Thymus (tissue), 11 donors: Measurements from ENCODE around the gene DNAH10. TPM values are rescaled to one million over a fixed set of nuclear protein-coding genes. Genes with fewer than 3 reads are reported as not detected.

ENCODE experiments used
- DNase-seq, 9 donors: peaks; one replicate each; pipeline ENCODE4 v3.0.0-alpha.2; 2013; ENCODE audit warnings: low spot score in 9 of 9, low read depth in 6 of 9, missing footprints in 1 of 9
- H3K27ac ChIP-seq, 2 donors: one replicate each; pipeline ENCODE4 v1.5.1; 2013; ENCODE audit warnings: control low read depth in 1 of 2, low read depth in 1 of 2, low read length in 1 of 2, mild to moderate bottlenecking in 1 of 2, moderate library complexity in 1 of 2
- H3K27me3 ChIP-seq, 2 donors: one replicate each; pipeline ENCODE4 v1.5.1; 2013; ENCODE audit warnings: low read length in 1 of 2; ENCODE audit not compliant: control insufficient read depth in 2 of 2, insufficient read depth in 1 of 2
- H3K36me3 ChIP-seq, 2 donors: one replicate each; pipeline ENCODE4 v1.5.1; 2013; ENCODE audit warnings: low read length in 1 of 2, mild to moderate bottlenecking in 1 of 2, moderate library complexity in 1 of 2; ENCODE audit not compliant: control insufficient read depth in 2 of 2, insufficient read depth in 2 of 2
- H3K4me1 ChIP-seq, 2 donors: one replicate each; pipeline ENCODE4 v1.5.1; 2013; ENCODE audit warnings: low read length in 2 of 2; ENCODE audit not compliant: control insufficient read depth in 2 of 2, insufficient read depth in 2 of 2
- H3K4me3 ChIP-seq, 2 donors: one replicate each; pipeline ENCODE4 v1.5.1; 2013; ENCODE audit warnings: low read length in 2 of 2, control low read depth in 1 of 2, mild to moderate bottlenecking in 1 of 2
- H3K9me3 ChIP-seq, 2 donors: one replicate each; pipeline ENCODE4 v1.5.1; 2013; ENCODE audit warnings: low read length in 1 of 2, mild to moderate bottlenecking in 1 of 2; ENCODE audit not compliant: control insufficient read depth in 2 of 2, insufficient read depth in 1 of 2
- WGBS: extraction: QIAGEN DNeasy Blood & Tissue Kit; methylation state at CpG from one replicate; pipeline ENCODE4 v1.1.7; 2013; 5-methylcytosine and 5-hydroxymethylcytosine counted together
- polyA plus RNA-seq: library from polyadenylated mRNA; stranded (reverse); fragments of 200-250 nt; gene quantifications from one replicate; pipeline ENCODE4 v1.2.3, GENCODE V29; 2013
- total RNA-seq: library from RNA; stranded (reverse); fragments of 120-200 nt; gene quantifications from one replicate; pipeline ENCODE4 v1.2.4, GENCODE V29; 2013
- donor health status: healthy.

DNAH10 gene
- total and polyA plus RNA-seq, 2 donors: 0.47 to 0.82 TPM

- H3K36me3 ChIP-seq: peaks cover 0 to 3% of the 10 kb centered on the region in 2 donors
- H3K27me3 ChIP-seq: no peaks in the 10 kb centered on the region
- H3K4me1 ChIP-seq: no peaks in the 10 kb centered on the region
- DNase-seq: no peak
- no peaks in the 10 kb centered on the region for H3K9me3 ChIP-seq
- H3K27ac ChIP-seq: no peak overlapping the region
- 98% methylated on average over 8 of the region's 8 CpGs for WGBS
- no peak overlapping the region for H3K4me3 ChIP-seq
Observed at GRCh38 chr12:123958462-123958861, 196.4 kb downstream of the DNAH10 start.

- no peak for DNase-seq
- Histone ChIP-seq H3K9me3 (no peaks in the 10 kb centered on the region), H3K27me3 (no peaks in the 10 kb centered on the region), H3K27ac (no peak overlapping the region), H3K4me1 (no peaks in the 10 kb centered on the region), H3K4me3 (no peak overlapping the region), H3K36me3 (peaks cover 0 to 3% of the 10 kb centered on the region in 2 donors)
- 97% methylated on average over 9 of the region's 9 CpGs for WGBS
Observed at GRCh38 chr12:123958876-123959275, 196.8 kb downstream of the DNAH10 start.

- no peak for DNase-seq
- H3K27ac ChIP-seq: no peak overlapping the region
- peaks cover 0 to 3% of the 10 kb centered on the region in 2 donors for H3K36me3 ChIP-seq
- 97% methylated on average over 9 of the region's 9 CpGs for WGBS
- no peaks in the 10 kb centered on the region for H3K4me1 ChIP-seq
- H3K9me3 ChIP-seq: no peaks in the 10 kb centered on the region
- H3K27me3 ChIP-seq: no peaks in the 10 kb centered on the region
- H3K4me3 ChIP-seq: no peak overlapping the region
Observed at GRCh38 chr12:123960029-123960735, 198.1 kb downstream of the DNAH10 start.

- Histone ChIP-seq H3K4me3 (no peak overlapping the region), H3K27me3 (no peaks in the 10 kb centered on the region), H3K4me1 (no peaks in the 10 kb centered on the region), H3K9me3 (no peaks in the 10 kb centered on the region), H3K27ac (no peak overlapping the region), H3K36me3 (peaks cover 0 to 3% of the 10 kb centered on the region in 2 donors)
- 97% methylated on average over 4 of the region's 4 CpGs for WGBS
- no peak for DNase-seq
Observed at GRCh38 chr12:123960856-123961255, 198.8 kb downstream of the DNAH10 start.

- WGBS: 93% methylated on average over 12 of the region's 12 CpGs
- H3K9me3 ChIP-seq: no peaks in the 10 kb centered on the region
- DNase-seq: no peak
- no peaks in the 10 kb centered on the region for H3K4me1 ChIP-seq
- no peak overlapping the region for H3K4me3 ChIP-seq
- H3K36me3 ChIP-seq: peaks cover 0 to 3% of the 10 kb centered on the region in 2 donors
- H3K27me3 ChIP-seq: no peaks in the 10 kb centered on the region
- H3K27ac ChIP-seq: no peak overlapping the region
Observed at GRCh38 chr12:123961585-123962345, 199.7 kb downstream of the DNAH10 start.

GRCh38 chr12:123962513-123962912 is 200.4 kb downstream of the DNAH10 start:
- no peaks in the 10 kb centered on the region for H3K4me1 ChIP-seq
- H3K27ac ChIP-seq: no peak overlapping the region
- no peaks in the 10 kb centered on the region for H3K9me3 ChIP-seq
- H3K27me3 ChIP-seq: no peaks in the 10 kb centered on the region
- H3K4me3 ChIP-seq: no peak overlapping the region
- peaks cover 0 to 3% of the 10 kb centered on the region in 2 donors for H3K36me3 ChIP-seq
- no peak for DNase-seq
- 97% methylated on average over 5 of the region's 5 CpGs for WGBS

- Histone ChIP-seq H3K4me3 (no peak overlapping the region), H3K36me3 (no peaks in the 10 kb centered on the region), H3K27me3 (no peaks in the 10 kb centered on the region), H3K9me3 (no peaks in the 10 kb centered on the region), H3K4me1 (no peaks in the 10 kb centered on the region), H3K27ac (no peak overlapping the region)
- 97% methylated on average over 4 of the region's 4 CpGs for WGBS
- DNase-seq: no peak
Observed at GRCh38 chr12:123963821-123964220, 201.7 kb downstream of the DNAH10 start.

GRCh38 chr12:123965382-123965781 is 203.3 kb downstream of the DNAH10 start:
- WGBS: 78% methylated on average over 5 of the region's 5 CpGs
- Histone ChIP-seq H3K36me3 (no peaks in the 10 kb centered on the region), H3K27me3 (no peaks in the 10 kb centered on the region), H3K4me3 (no peak overlapping the region), H3K4me1 (no peaks in the 10 kb centered on the region), H3K27ac (no peak overlapping the region), H3K9me3 (no peaks in the 10 kb centered on the region)
- no peak for DNase-seq

- no peaks in the 10 kb centered on the region for H3K36me3 ChIP-seq
- no peak overlapping the region for H3K4me3 ChIP-seq
- WGBS: 97% methylated on average over 3 of the region's 3 CpGs
- no peak for DNase-seq
- peaks cover 0 to 1% of the 10 kb centered on the region in 2 donors for H3K4me1 ChIP-seq
- H3K9me3 ChIP-seq: no peaks in the 10 kb centered on the region
- no peak overlapping the region for H3K27ac ChIP-seq
- no peaks in the 10 kb centered on the region for H3K27me3 ChIP-seq
Observed at GRCh38 chr12:123966596-123966995, 204.5 kb downstream of the DNAH10 start.
